ENCODE measurements around the gene OSBPL6. TPM values are rescaled to one million over a fixed set of nuclear protein-coding genes. Genes with fewer than 3 reads are reported as not detected.

OSBPL6 gene
- polyA plus RNA-seq, 1 donor (not counting 4 experiments of a cell fraction or from before 2014, with no cell fraction given): 11.6 TPM

DNA sequence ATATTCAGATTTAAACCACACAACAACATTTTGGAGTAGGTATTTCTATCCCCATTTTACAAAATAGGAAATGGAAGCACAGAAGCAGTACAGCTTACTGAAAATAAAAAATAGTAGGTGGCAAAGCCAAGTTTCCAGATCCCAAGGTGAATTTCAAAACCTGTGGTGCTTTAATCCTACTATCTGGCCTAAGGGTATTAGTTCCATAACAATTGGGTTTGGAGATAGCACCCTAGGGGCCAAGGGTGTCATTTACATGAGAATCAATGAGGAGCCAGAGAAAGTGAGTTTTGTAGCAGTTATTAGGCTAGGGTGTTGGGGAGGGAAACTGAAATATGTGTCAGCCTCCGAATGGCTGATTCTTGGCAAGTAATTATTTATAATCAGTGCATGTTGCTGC lies 24.9 kb downstream of the OSBPL6 start:
- Histone ChIP-seq H3K9me1 (ENCODE audit: control insufficient read depth, extremely low read depth, insufficient read depth, low read length) (no peaks in the 10 kb centered on the region), H3K27ac (ENCODE audit: control insufficient read depth, insufficient read depth, low read length) (no peak overlapping the region), H2AFZ (ENCODE audit: control insufficient read depth, low read length) (no peak overlapping the region), H3K9me3 (ENCODE audit: control insufficient read depth, low read depth, low read length) (no peaks in the 10 kb centered on the region), H4K20me1 (ENCODE audit: control insufficient read depth, extremely low read depth, insufficient read depth, low read length) (no peaks in the 10 kb centered on the region), H3K79me2 (ENCODE audit: control insufficient read depth, insufficient read depth, low read length) (peaks cover 2% of the 10 kb centered on the region), H3K4me1 (ENCODE audit: control insufficient read depth, extremely low read depth, insufficient read depth, low read length) (no peaks in the 10 kb centered on the region), H3K4me2 (ENCODE audit: control insufficient read depth, extremely low read depth, insufficient read depth, low read depth, low read length) (no peak overlapping the region), H3K9ac (ENCODE audit: control insufficient read depth, extremely low read depth, insufficient read depth, low read length) (no peak overlapping the region), H3K4me3 (ENCODE audit: control insufficient read depth in 2 of 3, extremely low read depth in 1 of 3, insufficient read depth in 2 of 3, low read depth in 1 of 3, low read length in 3 of 3) (no peak overlapping the region), H3K36me3 (ENCODE audit: control insufficient read depth in 2 of 2, extremely low read depth in 1 of 2, insufficient read depth in 2 of 2, low read length in 2 of 2) (no peaks in the 10 kb centered on the region), H3K27me3 (ENCODE audit: control insufficient read depth, extremely low read depth, insufficient read depth, low read length) (no peaks in the 10 kb centered on the region)
- dilution Hi-C loops (cut with MboI; ENCODE audit: extremely low pct_ligation_motif_present, low sequenced_read_pairs): no loop called here
- no peak for TF ChIP-seq EZH2 (IDR thresholded peaks at IDR 0.05; ENCODE audit: low read length)
- TF ChIP-seq, protein P1, sequence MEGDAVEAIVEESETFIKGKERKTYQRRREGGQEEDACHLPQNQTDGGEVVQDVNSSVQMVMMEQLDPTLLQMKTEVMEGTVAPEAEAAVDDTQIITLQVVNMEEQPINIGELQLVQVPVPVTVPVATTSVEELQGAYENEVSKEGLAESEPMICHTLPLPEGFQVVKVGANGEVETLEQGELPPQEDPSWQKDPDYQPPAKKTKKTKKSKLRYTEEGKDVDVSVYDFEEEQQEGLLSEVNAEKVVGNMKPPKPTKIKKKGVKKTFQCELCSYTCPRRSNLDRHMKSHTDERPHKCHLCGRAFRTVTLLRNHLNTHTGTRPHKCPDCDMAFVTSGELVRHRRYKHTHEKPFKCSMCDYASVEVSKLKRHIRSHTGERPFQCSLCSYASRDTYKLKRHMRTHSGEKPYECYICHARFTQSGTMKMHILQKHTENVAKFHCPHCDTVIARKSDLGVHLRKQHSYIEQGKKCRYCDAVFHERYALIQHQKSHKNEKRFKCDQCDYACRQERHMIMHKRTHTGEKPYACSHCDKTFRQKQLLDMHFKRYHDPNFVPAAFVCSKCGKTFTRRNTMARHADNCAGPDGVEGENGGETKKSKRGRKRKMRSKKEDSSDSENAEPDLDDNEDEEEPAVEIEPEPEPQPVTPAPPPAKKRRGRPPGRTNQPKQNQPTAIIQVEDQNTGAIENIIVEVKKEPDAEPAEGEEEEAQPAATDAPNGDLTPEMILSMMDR (optimal IDR thresholded peaks at IDR 0.05 in 1 of 3, IDR thresholded peaks at IDR 0.05 in 1 of 3, conservative IDR thresholded peaks at IDR 0.05 in 1 of 3; ENCODE audit: extremely low read depth in 1 of 3, insufficient read depth in 2 of 3, low read length in 3 of 3): no peak
- DNase-seq (ENCODE audit: low read depth, low spot score): no peak
- FAIRE-seq: no peak

DNA sequence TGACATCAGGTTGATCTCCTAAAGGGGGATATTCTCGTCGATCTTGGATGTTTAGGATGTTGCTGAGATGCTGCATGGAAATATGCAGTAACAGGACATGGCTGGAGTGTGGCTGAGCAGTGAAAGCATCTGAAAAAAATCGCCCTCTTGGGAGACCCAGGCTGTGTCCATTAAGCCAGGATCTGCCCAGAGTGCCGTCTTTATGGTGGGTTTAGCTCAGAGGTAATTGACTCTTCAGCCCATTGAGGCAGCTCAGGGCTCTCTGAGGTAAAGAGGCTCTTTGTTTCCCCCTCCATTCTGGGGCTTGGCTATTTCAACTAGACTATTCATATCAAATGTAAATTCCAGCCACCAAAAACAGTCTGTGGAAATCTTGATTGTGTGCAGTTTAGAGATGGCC lies 26.5 kb downstream of the OSBPL6 start:
- dilution Hi-C loops (cut with MboI; ENCODE audit: extremely low pct_ligation_motif_present, low sequenced_read_pairs): no loop called here

More for the DNA sequence above, 26.5 kb downstream of the OSBPL6 start:
- H3K27me3 ChIP-seq (ENCODE audit: control insufficient read depth, extremely low read depth, insufficient read depth, low read length): no peaks in the 10 kb centered on the region
- no peak for TF ChIP-seq EZH2 (IDR thresholded peaks at IDR 0.05; ENCODE audit: low read length)
- TF ChIP-seq, protein P1 (optimal IDR thresholded peaks at IDR 0.05 in 1 of 3, IDR thresholded peaks at IDR 0.05 in 1 of 3, conservative IDR thresholded peaks at IDR 0.05 in 1 of 3; ENCODE audit: extremely low read depth in 1 of 3, insufficient read depth in 2 of 3, low read length in 3 of 3): no peak
- H3K9me3 ChIP-seq (ENCODE audit: control insufficient read depth, low read depth, low read length): no peaks in the 10 kb centered on the region
- no peaks in the 10 kb centered on the region for H3K9me1 ChIP-seq (ENCODE audit: control insufficient read depth, extremely low read depth, insufficient read depth, low read length)
- H3K9ac ChIP-seq (ENCODE audit: control insufficient read depth, extremely low read depth, insufficient read depth, low read length): no peak overlapping the region
- FAIRE-seq: no peak
- H3K4me1 ChIP-seq (ENCODE audit: control insufficient read depth, extremely low read depth, insufficient read depth, low read length): no peaks in the 10 kb centered on the region
- no peak overlapping the region for H3K27ac ChIP-seq (ENCODE audit: control insufficient read depth, insufficient read depth, low read length)
- H3K4me3 ChIP-seq (ENCODE audit: control insufficient read depth in 2 of 3, extremely low read depth in 1 of 3, insufficient read depth in 2 of 3, low read depth in 1 of 3, low read length in 3 of 3): no peak overlapping the region
- no peaks in the 10 kb centered on the region for H4K20me1 ChIP-seq (ENCODE audit: control insufficient read depth, extremely low read depth, insufficient read depth, low read length)
- peaks cover 2% of the 10 kb centered on the region for H3K79me2 ChIP-seq (ENCODE audit: control insufficient read depth, insufficient read depth, low read length)
- no peak overlapping the region for H2AFZ ChIP-seq (ENCODE audit: control insufficient read depth, low read length)
- no peak overlapping the region for H3K4me2 ChIP-seq (ENCODE audit: control insufficient read depth, extremely low read depth, insufficient read depth, low read depth, low read length)
- H3K36me3 ChIP-seq (ENCODE audit: control insufficient read depth in 2 of 2, extremely low read depth in 1 of 2, insufficient read depth in 2 of 2, low read length in 2 of 2): no peaks in the 10 kb centered on the region
- no peak for DNase-seq (ENCODE audit: low read depth, low spot score)

All from keratinocyte (primary cell).